GM23338 (cell line): ENCODE results near the gene CSRNP3.

ENCODE experiments used
- JUNB ChIP-seq: IDR thresholded peaks from one replicate; pipeline ENCODE4 v1.6.1; 2016; ENCODE audit warnings: antibody characterized with exemption; ENCODE audit not compliant: unreplicated experiment
- POLR2AphosphoS5 ChIP-seq: IDR thresholded peaks from 2 replicates; pipeline ENCODE4 v1.6.1; 2016; ENCODE audit warnings: antibody characterized with exemption, low read depth
- STAT1 ChIP-seq: IDR thresholded peaks from one replicate; pipeline ENCODE4 v1.6.1; 2016; ENCODE audit warnings: antibody characterized with exemption; ENCODE audit not compliant: unreplicated experiment
- TF ChIP-seq, protein P1 (sequence below), 2 experiments: fragments of 200-600 bp in 1 of 2; sonication (generic) in 1 of 2; conservative IDR thresholded peaks; 2 replicates each; pipeline versions ENCODE4 v1.5.1 to v1.6.1; 2016 to 2017; ENCODE audit warnings: antibody characterized with exemption in 2 of 2, low read depth in 2 of 2, mild to moderate bottlenecking in 2 of 2, moderate library complexity in 1 of 2

DNA sequence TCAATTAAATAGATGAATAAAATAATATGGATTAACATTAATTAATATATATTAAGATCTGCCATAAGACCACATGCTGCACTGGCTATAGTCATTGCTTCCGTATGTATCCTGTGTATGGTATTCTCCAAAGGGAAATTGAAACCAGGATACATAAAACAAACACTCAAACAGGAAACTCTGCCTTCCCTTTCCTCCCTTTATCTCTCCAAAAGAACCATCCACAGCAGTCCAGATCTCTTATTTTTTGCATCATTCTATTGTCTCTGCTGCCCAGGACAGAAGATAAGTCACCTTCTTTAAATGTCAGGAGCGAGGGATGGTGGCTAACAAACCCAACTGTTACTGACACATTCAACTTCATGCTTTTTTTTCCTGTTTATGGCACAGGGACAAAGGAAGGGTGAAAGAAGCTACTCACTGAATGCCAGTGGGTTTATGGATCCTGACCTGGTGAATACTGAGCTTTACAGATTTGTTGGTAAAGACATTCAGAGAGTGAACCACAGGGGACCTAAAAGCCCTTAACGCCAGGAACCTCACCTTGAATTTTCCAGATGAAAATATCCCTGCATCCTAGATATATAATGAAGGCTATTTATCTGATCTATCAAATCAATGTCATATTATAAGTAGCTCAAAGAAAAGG is 67.5 kb downstream of the CSRNP3 start:
- TF ChIP-seq, protein P1, sequence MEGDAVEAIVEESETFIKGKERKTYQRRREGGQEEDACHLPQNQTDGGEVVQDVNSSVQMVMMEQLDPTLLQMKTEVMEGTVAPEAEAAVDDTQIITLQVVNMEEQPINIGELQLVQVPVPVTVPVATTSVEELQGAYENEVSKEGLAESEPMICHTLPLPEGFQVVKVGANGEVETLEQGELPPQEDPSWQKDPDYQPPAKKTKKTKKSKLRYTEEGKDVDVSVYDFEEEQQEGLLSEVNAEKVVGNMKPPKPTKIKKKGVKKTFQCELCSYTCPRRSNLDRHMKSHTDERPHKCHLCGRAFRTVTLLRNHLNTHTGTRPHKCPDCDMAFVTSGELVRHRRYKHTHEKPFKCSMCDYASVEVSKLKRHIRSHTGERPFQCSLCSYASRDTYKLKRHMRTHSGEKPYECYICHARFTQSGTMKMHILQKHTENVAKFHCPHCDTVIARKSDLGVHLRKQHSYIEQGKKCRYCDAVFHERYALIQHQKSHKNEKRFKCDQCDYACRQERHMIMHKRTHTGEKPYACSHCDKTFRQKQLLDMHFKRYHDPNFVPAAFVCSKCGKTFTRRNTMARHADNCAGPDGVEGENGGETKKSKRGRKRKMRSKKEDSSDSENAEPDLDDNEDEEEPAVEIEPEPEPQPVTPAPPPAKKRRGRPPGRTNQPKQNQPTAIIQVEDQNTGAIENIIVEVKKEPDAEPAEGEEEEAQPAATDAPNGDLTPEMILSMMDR (conservative IDR thresholded peaks at IDR 0.05; ENCODE audit: low read depth in 2 of 2), result no peak
- TF ChIP-seq STAT1, result no peak
- TF ChIP-seq POLR2AphosphoS5, result no peak
- TF ChIP-seq JUNB, result no peak
